H1 (cell line): ENCODE measurements around the gene SERPINA1. TPM values are rescaled to one million over a fixed set of nuclear protein-coding genes. Genes with fewer than 3 reads are reported as not detected.

Source experiments
- BACH1 ChIP-seq: IDR thresholded peaks from 2 replicates; pipeline ENCODE4 v1.6.1; 2012; ENCODE audit warnings: low read length, improper control_type of control experiment
- EZH2 ChIP-seq: fragments of 200-600 bp; sonication (generic); IDR thresholded peaks from 2 replicates; pipeline ENCODE4 v1.7.1; 2012; ENCODE audit warnings: low read depth, mild to moderate bottlenecking, moderate library complexity, low read length, inconsistent platforms; ENCODE audit not compliant: severe bottlenecking
- TAF7 ChIP-seq: optimal IDR thresholded peaks from 2 replicates; pipeline ENCODE3; 2011; ENCODE audit warnings: low read depth, mild to moderate bottlenecking, inconsistent platforms, low read length, moderate library complexity, borderline replicate concordance
- polyA plus RNA-seq, 7 experiments: library from polyadenylated mRNA; depleted of rRNA in 3 of 7; stranded (reverse) in 5 of 7; unstranded in 2 of 7; fragments of >200 nt in 5 of 7; fragments of 200-250 nt in 2 of 7; gene quantifications; 1 replicate in 5 of 7; 2 replicates in 1 of 7; 4 replicates in 1 of 7; pipeline versions ENCODE4 v1.2.1 to v1.2.3, GENCODE V29; 2011 to 2013; ENCODE audit warnings: missing spikeins in 2 of 7, mixed read lengths in 2 of 7
- total RNA-seq: library from RNA; stranded (reverse); fragmentation: NEBNext Ultra II Directional; extraction: Animal tissue kit (Norgen Biotek cat#: 25700); gene quantifications from 2 replicates; pipeline ENCODE4 v1.2.1, GENCODE V29; 2021

The SERPINA1 gene
- total and polyA plus RNA-seq, 2 of the 8 experiments (the other 6 are each of a cell fraction or from before 2014, with no cell fraction given): 0.08 TPM; not detected in 1

GRCh38 chr14:94376108-94376975 lies 12.1 kb downstream of the SERPINA1 start (continued):
- TF ChIP-seq TAF7 (no peak), EZH2 (no peak), BACH1 (no peak)
- TF ChIP-seq, all 59 proteins: peak for 0
